HG02970 (cell line): ENCODE results near the gene ZNF532.

Experiments used
- ATAC-seq: cut with Tn5 transposase; IDR thresholded peaks from one replicate; pipeline ENCODE4 v1.9.1; 2021; ENCODE audit warnings: mild to moderate bottlenecking, moderate library complexity, moderate number of reproducible peaks; ENCODE audit not compliant: unreplicated experiment, low FRiP score

Gene ZNF532

GRCh38 chr18:58867281-58867961 is 2.7 kb downstream of the ZNF532 start:
- no peak for ATAC-seq

- no peak for ATAC-seq
Measured at GRCh38 chr18:58868440-58868839, 3.8 kb downstream of the ZNF532 start.

GRCh38 chr18:58870130-58870529 is 5.5 kb downstream of the ZNF532 start:
- no peak for ATAC-seq

- ATAC-seq, result no peak
Measured at GRCh38 chr18:58870621-58871020, 5.9 kb downstream of the ZNF532 start.

- no peak for ATAC-seq
Measured at GRCh38 chr18:58871514-58872420, 7.1 kb downstream of the ZNF532 start.

GRCh38 chr18:58878640-58879039 is 14.0 kb downstream of the ZNF532 start:
- no peak for ATAC-seq

- no peak for ATAC-seq
Measured at GRCh38 chr18:58881477-58881876, 16.8 kb downstream of the ZNF532 start.

GRCh38 chr18:58882044-58882443 is 17.4 kb downstream of the ZNF532 start:
- no peak for ATAC-seq

GRCh38 chr18:58882686-58883085 is 18.0 kb downstream of the ZNF532 start:
- ATAC-seq, result no peak

- ATAC-seq, result no peak
Measured at GRCh38 chr18:58884680-58885079, 20.0 kb downstream of the ZNF532 start.

- ATAC-seq, result no peak
Measured at GRCh38 chr18:58886431-58886830, 21.8 kb downstream of the ZNF532 start.

- no peak for ATAC-seq
Measured at GRCh38 chr18:58886864-58887612, 22.4 kb downstream of the ZNF532 start.

- no peak for ATAC-seq
Measured at GRCh38 chr18:58887613-58887963, 22.9 kb downstream of the ZNF532 start.

- no peak for ATAC-seq
Measured at GRCh38 chr18:58891776-58892175, 27.1 kb downstream of the ZNF532 start.

- no peak for ATAC-seq
Measured at GRCh38 chr18:58892488-58892887, 27.8 kb downstream of the ZNF532 start.

- ATAC-seq, result no peak
Measured at GRCh38 chr18:58893388-58894099, 28.9 kb downstream of the ZNF532 start.

- ATAC-seq, result no peak
Measured at GRCh38 chr18:58894930-58895329, 30.3 kb downstream of the ZNF532 start.

GRCh38 chr18:58895385-58895784 is 30.7 kb downstream of the ZNF532 start:
- no peak for ATAC-seq

GRCh38 chr18:58896268-58896667 is 31.6 kb downstream of the ZNF532 start:
- ATAC-seq, result no peak

- no peak for ATAC-seq
Measured at GRCh38 chr18:58896734-58897508, 32.2 kb downstream of the ZNF532 start.
